KOPT-K1 (cell line): ENCODE data around the gene RSPH6A.
A peak's percentile ranks its signal among the peaks of the same experiment; 100 is the strongest.

Source experiments
- H3K27ac ChIP-seq: fragments of 200-600 bp; sonication (generic); 2 replicates; pipeline ENCODE4 v1.5.1; 2016; ENCODE audit warnings: antibody characterized with exemption, mild to moderate bottlenecking, low read depth, low read length; ENCODE audit not compliant: poor library complexity, severe bottlenecking
- H3K36me3 ChIP-seq: fragments of 200-600 bp; sonication (generic); 2 replicates; pipeline ENCODE4 v1.5.1; 2017; ENCODE audit warnings: antibody characterized with exemption, mild to moderate bottlenecking, low read length, moderate library complexity; ENCODE audit not compliant: insufficient read depth
- H3K9me3 ChIP-seq: fragments of 200-600 bp; sonication (generic); 2 replicates; pipeline ENCODE4 v1.5.1; 2017; ENCODE audit warnings: antibody characterized with exemption, low read length, mild to moderate bottlenecking; ENCODE audit not compliant: insufficient read depth, poor library complexity, severe bottlenecking

The RSPH6A gene

DNA sequence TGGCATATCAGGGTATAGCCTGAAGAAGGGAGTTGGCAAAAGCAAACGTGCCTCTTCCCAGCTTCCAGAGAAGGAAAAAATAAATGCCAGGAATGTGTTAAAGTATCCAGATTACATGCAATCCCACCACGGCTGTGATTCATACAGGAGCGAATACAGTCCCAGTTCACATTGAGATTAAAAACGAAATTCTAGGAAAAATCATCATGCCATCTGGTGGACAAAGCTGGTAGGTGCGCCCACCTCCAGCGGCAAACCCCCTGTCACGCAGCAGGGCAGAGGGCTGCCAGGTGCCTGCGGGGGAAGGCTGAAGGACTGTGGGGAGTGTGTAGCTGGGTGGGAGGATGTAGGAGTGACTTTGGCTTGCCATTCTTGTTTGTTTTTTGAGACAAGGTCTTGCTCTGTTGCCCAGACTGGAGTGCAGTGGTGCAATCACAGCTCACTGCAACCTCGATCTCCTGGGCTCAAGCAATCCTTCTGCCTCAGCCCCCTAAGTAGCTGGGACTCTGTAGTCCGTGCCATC is 16.1 kb downstream of the RSPH6A start:
- H3K27ac ChIP-seq: no peak overlapping the region
- no peaks in the 10 kb centered on the region for H3K36me3 ChIP-seq
- H3K9me3 ChIP-seq: no peaks in the 10 kb centered on the region

DNA sequence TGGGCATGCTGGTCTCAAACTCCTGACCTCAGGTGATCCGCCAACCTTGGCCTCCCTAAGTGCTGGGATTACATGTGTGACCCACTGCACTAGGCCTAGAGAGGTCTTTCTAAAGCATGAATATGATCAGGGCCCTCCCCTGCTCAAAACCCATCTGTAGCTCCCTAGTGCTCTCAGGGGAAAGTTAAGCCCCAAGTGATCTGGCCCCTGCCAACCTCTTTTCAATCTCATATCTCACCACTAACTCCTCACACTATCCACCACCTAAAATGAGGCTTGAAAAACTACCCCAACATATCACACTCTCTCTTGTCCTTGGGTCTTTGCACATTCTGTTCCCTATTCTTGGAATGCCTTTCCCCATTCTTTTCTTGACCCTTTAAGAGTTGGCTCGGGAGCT is 20.5 kb downstream of the RSPH6A start:
- Histone ChIP-seq H3K27ac (no peak overlapping the region), H3K9me3 (no peaks in the 10 kb centered on the region), H3K36me3 (peaks cover 11% of the 10 kb centered on the region)

DNA sequence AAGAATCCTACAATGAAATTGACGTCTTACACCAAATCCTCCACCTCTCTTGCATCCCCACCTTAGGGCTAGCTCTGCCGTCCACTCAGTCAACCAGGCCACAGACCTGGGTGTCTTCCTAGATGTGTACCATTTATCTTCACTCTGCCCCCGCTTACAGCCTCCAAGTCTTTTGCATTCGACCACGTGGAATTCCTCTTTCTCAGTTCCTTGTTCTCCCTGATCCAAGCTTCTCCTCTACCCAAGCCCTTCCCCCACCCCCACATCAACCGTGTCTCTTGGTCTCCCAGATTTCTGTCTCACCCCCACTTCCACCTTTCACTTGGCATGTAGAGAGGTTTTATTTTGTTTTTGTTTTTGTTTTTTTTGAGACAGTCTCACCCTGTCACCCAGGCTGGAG is 21.2 kb downstream of the RSPH6A start:
- H3K9me3 ChIP-seq: no peaks in the 10 kb centered on the region
- H3K27ac ChIP-seq: no peak overlapping the region
- peaks cover 19% of the 10 kb centered on the region for H3K36me3 ChIP-seq

DNA sequence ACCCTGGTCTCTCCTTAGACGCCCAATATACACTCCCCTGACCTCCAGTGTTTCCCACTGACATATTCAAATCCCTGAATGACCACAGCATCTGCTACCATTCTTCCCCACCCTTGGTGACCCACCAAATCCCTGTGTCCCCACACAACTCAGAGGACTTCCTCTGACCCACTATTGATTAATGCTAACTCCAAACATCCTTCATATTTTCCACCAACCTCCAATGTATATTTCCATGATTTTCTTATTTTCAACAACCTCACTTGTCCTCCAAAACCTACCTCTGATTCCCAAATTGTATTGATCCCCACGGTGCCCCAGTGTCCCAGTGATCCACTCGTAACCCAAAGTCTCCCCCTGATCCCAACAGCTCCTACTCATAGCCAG is 21.9 kb downstream of the RSPH6A start:
- Histone ChIP-seq H3K9me3 (no peaks in the 10 kb centered on the region), H3K36me3 (peaks cover 26% of the 10 kb centered on the region), H3K27ac (no peak overlapping the region)

DNA sequence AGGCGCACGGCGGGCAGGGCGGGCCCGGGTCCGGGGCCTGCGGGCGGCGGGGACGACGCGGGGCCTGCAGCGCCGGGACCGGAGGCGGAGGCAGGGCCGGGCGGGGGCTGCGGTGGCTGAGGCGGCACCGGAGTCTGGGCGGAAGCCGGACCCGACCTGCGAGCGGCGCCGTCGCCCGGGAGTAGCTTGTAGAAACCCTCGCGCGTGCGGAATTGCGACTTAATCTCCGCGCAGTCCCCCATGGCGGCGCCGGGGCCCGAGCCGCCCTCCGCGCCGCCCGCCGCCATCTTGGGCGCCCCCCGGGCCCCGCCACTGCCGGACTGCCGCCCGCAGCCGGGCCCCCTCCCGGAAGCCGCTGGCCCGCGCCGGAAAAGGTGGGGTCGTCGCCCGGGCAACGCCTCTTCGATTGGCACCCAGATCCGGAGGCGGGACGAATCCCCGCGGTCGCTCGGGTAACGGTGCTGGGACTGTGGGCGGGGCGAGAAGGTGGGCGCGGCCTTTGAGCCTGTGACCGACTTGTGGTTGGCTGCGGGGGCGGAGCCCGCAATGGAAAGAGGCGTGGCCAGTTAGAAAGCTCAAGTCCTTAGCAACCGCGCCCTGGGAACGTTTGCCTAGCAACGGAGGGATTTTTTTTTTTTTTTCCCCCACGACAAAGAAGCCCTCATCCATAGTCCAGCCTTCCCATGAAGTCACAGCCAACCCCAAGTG is 22.5 kb downstream of the RSPH6A start, which contains the start of gene DMWD:
Gene DMWD (minus strand): TSS at position 376 of the 708 bp plus-strand sequence. CDS start 89 bp downstream, at position 287.
- Histone ChIP-seq H3K9me3 (no peaks in the 10 kb centered on the region), H3K36me3 (peaks cover 29% of the 10 kb centered on the region), H3K27ac (peak within 1 kb of the TSS; percentile 59)

DNA sequence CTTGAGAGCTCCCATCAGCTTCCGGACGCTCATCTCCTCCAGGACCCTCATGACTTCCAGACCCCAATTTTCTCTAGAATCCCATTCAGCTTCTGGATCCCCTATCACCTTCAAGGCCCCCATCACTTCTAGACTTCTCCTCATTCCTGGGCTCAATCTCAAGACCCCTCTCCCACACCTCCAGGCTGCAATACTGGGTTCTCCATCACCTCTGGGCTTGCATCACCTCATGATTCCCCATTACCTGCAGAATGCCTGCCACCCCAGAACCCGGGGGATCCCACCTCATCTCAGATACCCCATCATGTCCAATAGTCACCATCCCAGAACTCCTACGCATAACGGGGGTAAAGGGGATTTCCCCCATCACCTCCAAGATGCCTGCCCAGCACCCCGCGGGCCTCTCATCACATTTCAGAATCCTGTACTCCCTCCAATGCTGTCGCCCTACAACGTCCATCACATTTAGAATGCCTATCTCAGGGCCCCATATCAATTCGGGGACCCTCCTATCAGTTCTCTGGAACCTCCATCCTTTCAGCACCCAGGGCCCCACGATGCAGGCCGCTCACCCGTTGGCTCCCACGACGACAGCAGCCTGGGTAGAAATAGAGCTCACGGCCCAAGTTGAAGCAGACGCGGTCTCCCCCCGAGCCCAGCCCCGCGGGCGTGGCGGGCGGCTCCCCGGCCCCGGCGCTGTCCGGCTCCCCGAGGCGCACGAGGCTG is 23.2 kb downstream of the RSPH6A start:
- Histone ChIP-seq H3K27ac (peak overlapping the region; percentile 59), H3K36me3 (peaks cover 36% of the 10 kb centered on the region), H3K9me3 (no peaks in the 10 kb centered on the region)

DNA sequence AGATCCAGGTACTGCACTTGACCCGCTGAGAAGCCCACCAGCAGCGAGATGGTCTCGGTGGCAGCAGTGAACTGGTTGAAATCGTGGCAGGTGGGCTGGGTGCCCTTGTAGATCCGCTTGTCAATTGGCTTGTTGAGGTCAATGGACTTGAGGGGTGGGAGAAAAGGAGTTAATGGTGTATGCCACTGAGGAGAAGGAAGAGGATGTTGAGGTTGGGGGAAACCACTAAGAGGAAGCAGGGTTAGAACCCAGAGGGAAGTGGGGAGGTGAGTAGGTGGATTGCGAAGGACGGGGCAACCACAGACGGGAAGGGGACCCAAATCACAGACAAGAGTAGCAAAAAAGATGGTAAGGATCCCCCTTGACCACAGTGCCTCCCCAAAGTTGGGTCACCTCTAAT is 24.2 kb downstream of the RSPH6A start:
- Histone ChIP-seq H3K36me3 (peaks cover 45% of the 10 kb centered on the region), H3K9me3 (no peaks in the 10 kb centered on the region), H3K27ac (no peak overlapping the region)

DNA sequence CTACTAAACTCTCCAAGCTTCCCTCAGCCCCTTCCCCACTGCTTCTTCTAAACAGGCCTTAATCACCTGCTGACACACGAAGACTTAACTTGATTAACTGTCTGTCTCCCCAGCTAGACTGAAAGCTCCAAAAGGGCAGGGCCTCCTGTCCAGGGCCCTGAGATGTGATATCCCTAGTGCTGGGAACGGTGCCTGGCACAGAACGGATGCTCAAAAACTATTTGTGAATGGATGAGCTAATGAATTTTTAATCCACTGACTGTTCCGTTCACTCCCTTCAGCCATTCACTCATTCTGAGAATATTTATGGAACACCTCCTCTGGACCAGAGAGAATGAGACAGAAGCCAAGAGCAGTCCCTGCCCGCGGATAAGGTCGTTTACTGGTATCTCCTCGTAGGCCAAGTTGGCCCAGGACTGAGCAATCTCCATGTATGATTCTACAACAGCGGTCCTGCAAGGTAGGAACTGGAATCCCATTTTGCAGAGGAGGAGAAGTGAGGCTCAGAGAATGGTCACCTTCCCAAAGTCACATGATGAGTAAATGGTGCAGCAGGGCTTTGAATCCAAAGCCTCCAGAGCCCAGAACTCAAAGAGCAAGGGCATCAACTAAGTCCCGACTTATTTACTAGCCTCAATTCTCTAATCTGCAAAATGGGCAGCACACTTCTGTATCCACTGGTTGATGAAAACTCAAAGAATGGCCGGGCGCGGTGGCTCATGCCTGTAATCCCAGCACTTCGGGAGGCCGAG is 25.9 kb downstream of the RSPH6A start:
- Histone ChIP-seq H3K27ac (no peak overlapping the region), H3K9me3 (no peaks in the 10 kb centered on the region), H3K36me3 (peaks cover 54% of the 10 kb centered on the region)

DNA sequence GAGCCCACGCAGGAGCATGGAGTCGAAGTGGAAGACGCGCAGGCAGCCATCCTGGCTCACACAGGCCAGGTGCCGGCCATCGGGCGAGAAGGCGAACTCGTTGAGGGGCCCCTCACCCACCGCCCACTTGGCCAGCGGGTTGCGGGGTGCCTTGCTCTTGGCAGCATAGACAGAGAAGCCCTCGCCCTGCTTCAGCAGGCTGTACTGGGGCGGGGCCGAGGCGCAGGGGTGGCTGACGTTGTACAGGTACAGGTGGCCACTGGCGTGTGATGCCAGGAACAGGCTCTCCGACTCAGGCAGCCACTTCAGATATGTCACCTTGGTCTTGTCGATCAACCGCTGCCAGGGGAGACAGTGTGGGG is 28.6 kb downstream of the RSPH6A start:
- H3K27ac ChIP-seq: no peak overlapping the region
- peaks cover 54% of the 10 kb centered on the region for H3K36me3 ChIP-seq
- H3K9me3 ChIP-seq: no peaks in the 10 kb centered on the region

DNA sequence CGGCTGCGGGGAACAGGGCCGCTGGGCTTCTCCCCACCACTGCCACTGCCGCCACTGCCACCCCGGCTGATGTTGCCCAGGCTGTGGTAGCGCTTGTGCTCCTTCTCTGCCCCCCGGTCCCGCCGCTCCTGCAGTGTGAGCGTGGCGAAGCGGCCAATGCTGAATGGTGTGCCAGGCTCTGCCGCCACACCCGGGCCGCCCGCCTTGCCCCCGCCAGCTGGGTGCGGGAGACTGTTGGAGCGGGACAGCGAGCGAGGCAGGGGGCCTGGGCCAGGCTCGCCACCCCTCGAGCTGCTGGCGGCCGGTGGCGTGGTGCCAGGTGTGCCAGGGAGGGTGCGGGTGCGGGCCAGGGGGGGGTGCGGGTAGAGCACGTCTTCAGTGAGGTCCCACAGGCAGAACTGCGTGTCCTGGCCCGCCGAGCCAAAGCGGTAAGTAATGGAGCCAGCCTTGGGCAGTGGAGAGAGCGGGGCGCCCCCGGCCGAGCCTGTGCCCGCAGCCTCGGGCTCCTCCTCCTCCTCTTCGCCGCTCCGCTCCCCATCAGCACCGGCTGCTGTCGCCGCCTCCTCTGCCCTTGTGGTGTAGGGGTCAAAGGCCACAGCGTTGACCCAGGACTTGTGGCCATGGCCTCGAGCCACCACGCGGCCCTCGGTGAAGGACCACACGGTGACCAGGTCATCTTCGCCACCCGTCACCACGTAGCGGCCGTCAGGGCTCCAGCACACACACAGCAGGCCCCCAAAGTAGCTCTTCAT is 29.2 kb downstream of the RSPH6A start:
- Histone ChIP-seq H3K36me3 (peaks cover 54% of the 10 kb centered on the region), H3K27ac (no peak overlapping the region), H3K9me3 (no peaks in the 10 kb centered on the region)

DNA sequence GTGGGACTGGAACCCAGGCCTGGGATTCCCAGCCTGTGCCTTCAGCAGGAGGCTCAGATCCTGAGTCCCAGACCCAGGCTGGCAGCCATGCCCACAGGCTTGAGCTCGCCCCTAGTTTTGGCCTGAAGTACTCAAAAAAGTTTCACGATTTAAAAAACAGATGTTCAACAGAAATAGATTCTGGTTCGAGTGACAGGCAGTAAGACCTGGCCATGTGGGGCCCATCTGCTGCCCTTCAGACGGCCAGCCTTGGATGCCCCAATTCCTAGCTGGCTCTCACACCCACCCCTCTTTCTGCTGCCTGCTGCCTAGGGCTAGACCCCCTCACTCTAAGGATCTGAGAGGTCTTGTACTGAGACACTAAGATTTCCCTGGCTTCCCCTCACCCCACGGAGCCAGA is 30.0 kb downstream of the RSPH6A start:
- Histone ChIP-seq H3K36me3 (peaks cover 46% of the 10 kb centered on the region), H3K9me3 (no peaks in the 10 kb centered on the region), H3K27ac (no peak overlapping the region)

DNA sequence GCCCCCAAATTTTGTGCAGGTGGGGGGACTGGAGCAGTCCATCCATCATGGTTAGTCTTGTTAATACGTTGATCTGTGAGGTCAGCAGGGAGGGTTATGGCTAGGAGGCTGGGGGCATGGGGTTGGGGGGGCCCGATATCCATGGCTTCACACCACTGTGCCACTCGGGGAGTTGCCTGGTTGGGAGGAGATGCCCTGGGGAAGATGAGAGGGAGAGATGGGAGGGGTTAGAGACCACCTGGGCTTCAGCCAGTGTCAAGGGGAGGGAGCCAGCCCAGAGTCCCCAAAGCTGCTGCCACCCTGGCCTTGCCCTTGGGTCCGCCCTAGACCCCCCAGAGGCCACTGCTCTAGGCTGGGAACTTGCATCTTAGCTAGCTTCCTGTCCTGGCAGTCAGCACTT is 31.0 kb downstream of the RSPH6A start:
- Histone ChIP-seq H3K9me3 (no peaks in the 10 kb centered on the region), H3K36me3 (peaks cover 37% of the 10 kb centered on the region), H3K27ac (no peak overlapping the region)

DNA sequence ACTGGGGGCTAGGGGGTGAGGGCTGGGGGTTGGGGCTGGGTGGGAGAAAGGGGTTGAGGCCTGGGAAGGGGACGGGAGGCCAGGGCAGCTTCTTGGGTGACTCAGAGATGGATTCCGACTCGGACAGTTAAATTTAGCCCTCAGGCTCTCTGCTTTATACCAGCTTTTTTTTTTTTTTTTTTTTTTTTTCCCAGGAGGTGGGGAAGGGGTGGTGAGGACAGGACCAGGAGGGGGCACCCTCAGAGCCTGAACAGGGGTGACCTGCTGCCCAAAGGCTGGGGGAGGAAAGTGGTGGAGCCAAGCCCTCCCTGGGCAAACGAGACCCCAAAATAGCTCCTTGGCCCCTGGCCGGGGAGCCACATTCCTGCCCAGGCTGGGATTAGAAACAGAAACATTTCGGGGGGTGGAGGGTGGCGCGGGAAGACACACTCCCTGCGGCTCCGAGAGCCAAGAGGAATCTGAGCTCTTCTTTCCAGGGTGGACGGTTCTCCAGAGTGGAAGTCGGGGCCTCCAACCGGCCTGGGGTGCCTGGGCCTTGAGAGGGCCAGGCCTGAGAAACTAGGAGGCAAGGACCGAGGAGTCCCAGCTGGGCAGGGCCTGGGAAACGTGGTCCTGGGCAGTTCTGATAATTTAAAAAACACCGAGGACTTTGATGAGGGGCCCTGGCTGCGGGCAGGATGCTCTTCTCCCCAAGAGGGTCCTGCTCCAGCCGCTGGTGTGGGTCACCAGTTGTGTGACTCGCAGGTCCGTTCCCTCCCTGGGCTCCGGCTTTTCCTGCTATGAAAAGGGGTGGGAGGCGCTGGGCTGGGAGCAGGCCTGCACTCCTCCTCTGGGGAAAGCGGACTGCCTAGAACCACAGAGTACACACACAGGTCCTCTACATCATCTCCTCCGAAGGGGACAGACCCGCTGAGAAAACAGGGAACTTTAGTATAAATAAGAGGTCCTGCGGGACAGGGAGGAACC is 32.0 kb downstream of the RSPH6A start:
- no peak overlapping the region for H3K27ac ChIP-seq
- no peaks in the 10 kb centered on the region for H3K9me3 ChIP-seq
- peaks cover 27% of the 10 kb centered on the region for H3K36me3 ChIP-seq
